GM18519 (cell line): ENCODE data around the gene CACNB2.

Experiments
- ATAC-seq: cut with Tn5 transposase; IDR thresholded peaks from one replicate; pipeline ENCODE4 v1.9.1; 2021; ENCODE audit warnings: mild to moderate bottlenecking, moderate library complexity; ENCODE audit not compliant: unreplicated experiment, low FRiP score

CACNB2 gene

GRCh38 chr10:18224626-18225445 is 84.6 kb downstream of the CACNB2 start:
- no peak for ATAC-seq

- no peak for ATAC-seq
Measured at GRCh38 chr10:18226336-18226735, 86.1 kb downstream of the CACNB2 start.

- ATAC-seq, result no peak
Measured at GRCh38 chr10:18229826-18230225, 89.6 kb downstream of the CACNB2 start.

- ATAC-seq, result no peak
Measured at GRCh38 chr10:18230794-18231193, 90.6 kb downstream of the CACNB2 start.

GRCh38 chr10:18231480-18231879 is 91.3 kb downstream of the CACNB2 start:
- ATAC-seq, result no peak

GRCh38 chr10:18233775-18234174 is 93.6 kb downstream of the CACNB2 start:
- ATAC-seq, result no peak

- ATAC-seq, result no peak
Measured at GRCh38 chr10:18235477-18235876, 95.3 kb downstream of the CACNB2 start.

GRCh38 chr10:18236756-18237155 is 96.5 kb downstream of the CACNB2 start:
- ATAC-seq, result no peak

GRCh38 chr10:18238870-18239485 is 98.8 kb downstream of the CACNB2 start:
- no peak for ATAC-seq

GRCh38 chr10:18240185-18240882 is 100.1 kb downstream of the CACNB2 start:
- ATAC-seq, result no peak

GRCh38 chr10:18246967-18247366 is 106.7 kb downstream of the CACNB2 start:
- ATAC-seq, result no peak

GRCh38 chr10:18252086-18252485 is 111.9 kb downstream of the CACNB2 start:
- no peak for ATAC-seq

- no peak for ATAC-seq
Measured at GRCh38 chr10:18254086-18254485, 113.9 kb downstream of the CACNB2 start.

GRCh38 chr10:18254692-18255091 is 114.5 kb downstream of the CACNB2 start:
- no peak for ATAC-seq

GRCh38 chr10:18260310-18260922 is 120.2 kb downstream of the CACNB2 start:
- no peak for ATAC-seq

GRCh38 chr10:18261063-18261610 is 120.9 kb downstream of the CACNB2 start:
- ATAC-seq, result no peak

GRCh38 chr10:18261768-18262231 is 121.6 kb downstream of the CACNB2 start:
- ATAC-seq, result no peak

GRCh38 chr10:18264466-18265050 is 124.3 kb downstream of the CACNB2 start:
- no peak for ATAC-seq

GRCh38 chr10:18268005-18268404 is 127.8 kb downstream of the CACNB2 start:
- no peak for ATAC-seq

GRCh38 chr10:18271491-18271890 is 131.3 kb downstream of the CACNB2 start:
- ATAC-seq, result no peak
